ENCODE measurements around the gene UCN2.

UCN2 gene

DNA sequence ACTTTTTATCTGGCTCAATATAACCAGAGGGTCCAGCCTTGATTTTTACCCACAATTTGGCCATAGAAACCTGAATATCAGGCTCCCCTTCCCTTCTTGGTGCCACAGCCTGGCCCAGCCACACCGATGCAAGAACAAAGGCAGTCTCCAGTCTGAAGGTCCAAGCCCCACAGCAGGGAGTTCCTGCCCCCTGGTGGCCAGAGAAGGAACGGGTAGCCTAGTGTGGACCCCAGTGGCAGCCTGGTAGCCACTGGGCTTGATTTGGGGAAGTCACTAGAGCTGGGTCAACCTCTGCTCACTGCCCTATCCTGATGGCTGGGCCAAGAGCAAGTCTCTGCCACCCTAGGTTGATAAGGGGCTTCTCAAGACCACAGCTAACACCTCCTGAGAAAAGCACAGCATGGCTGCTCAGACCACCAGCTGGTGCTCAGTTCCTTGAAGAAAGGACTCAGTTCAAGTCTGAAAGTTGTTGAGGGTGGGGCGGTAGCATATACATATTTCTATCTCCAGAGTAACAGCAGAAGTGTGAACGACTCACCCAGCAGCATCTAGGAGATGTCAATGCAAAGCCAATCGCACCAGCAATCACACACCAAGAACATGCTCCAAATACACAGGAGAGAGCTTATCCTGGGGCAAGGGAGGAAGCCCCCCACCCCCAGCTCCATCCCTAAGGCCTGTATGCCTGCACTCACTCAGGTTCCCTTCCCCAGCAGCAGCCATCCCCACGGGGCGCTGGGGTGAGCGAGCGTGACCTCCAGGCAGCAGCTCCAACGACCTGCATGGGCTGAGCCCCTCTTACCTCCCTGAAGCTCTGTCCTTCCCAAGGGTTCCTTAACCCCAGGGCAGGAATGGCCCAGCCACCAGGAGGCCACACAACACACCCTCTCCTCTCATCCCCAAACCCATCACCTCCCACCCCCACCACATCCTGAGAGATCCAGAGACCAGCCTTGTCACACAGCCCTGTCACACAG lies 14.6 kb downstream of the UCN2 start:
- peak overlapping the region in 1 of 2 donors; percentile 3 for H3K27ac ChIP-seq

DNA sequence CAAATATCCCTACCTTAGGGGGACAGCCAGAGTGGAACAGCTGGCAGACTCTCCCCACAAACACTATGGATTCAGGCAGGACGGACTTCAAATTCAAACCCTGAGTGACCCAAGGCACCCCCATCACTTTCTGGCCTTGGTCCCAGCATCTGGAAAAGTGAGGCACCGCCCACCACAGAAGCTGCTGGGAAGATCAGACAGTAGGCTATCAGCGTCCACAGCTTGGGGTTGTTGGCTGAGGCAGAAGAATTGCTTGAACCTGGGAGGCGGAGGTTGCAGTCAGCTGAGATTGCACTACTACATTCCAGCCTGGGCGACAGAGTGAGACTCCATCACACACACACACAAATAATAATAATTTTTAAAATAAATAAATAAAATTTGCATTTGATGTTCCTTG lies 15.5 kb downstream of the UCN2 start:
- no peak for DNase-seq (ENCODE audit: low spot score)
- TF ChIP-seq, protein P1, sequence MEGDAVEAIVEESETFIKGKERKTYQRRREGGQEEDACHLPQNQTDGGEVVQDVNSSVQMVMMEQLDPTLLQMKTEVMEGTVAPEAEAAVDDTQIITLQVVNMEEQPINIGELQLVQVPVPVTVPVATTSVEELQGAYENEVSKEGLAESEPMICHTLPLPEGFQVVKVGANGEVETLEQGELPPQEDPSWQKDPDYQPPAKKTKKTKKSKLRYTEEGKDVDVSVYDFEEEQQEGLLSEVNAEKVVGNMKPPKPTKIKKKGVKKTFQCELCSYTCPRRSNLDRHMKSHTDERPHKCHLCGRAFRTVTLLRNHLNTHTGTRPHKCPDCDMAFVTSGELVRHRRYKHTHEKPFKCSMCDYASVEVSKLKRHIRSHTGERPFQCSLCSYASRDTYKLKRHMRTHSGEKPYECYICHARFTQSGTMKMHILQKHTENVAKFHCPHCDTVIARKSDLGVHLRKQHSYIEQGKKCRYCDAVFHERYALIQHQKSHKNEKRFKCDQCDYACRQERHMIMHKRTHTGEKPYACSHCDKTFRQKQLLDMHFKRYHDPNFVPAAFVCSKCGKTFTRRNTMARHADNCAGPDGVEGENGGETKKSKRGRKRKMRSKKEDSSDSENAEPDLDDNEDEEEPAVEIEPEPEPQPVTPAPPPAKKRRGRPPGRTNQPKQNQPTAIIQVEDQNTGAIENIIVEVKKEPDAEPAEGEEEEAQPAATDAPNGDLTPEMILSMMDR (IDR thresholded peaks at IDR 0.05) = no peak
- H3K27ac ChIP-seq = no peak overlapping the region
- H3K4me3 ChIP-seq = no peak overlapping the region

More for the DNA sequence above, 14.6 kb downstream of the UCN2 start:
- H3K4me3 ChIP-seq = no peak overlapping the region
- TF ChIP-seq, protein P1 (IDR thresholded peaks at IDR 0.05) = peak; percentile 86
- peak; percentile 88 for DNase-seq (ENCODE audit: low spot score)

DNA sequence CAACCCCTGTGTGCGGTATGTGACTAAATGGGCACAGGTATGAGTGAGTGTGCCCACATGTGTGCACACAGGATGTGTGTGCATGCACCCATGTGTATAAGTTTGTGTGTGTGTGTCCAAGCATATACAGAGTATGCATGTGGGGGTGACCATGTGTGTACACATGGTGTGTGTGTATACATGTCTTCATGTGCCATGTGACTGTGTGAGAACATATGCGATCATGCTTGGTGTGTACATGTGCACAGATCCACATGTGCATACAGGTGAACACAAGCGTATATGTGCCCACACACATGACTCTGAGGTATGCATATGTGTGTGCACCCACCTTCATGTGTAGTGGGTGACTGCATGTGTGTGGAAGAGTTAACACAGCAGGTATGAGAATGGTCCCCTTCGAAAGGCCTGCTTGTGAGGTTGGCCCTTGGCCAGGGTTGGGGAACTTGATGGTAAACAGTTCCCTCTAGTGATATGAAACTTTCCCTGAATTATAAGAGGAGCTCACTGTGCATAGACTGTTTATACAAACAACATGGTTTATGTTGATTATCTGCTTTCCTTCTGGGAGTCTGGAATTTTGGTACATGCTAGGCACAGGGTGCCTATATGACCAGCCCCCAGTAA lies 17.3 kb downstream of the UCN2 start:
- TF ChIP-seq, protein P1 (IDR thresholded peaks at IDR 0.05) = no peak
- DNase-seq (ENCODE audit: low spot score) = no peak
- no peak overlapping the region for H3K27ac ChIP-seq

DNA sequence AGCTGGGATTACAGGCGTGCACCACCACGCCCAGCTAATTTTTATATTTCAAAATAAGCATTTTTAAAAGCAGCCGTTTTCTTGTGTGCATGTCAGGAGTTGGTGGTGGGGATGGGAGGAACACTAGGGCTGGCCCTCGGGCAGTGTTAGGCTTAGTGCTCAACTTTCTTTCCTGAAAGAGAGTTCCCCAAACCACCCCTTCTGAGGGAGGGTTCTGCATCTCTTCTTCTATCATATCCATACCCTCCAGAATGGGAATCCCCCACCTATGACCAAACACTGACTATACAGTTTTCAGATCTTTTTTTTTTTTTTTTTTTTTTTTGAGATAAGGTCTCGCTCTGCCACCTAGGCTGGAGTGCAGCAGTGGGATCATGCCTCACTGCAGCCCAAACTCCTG lies 19.4 kb downstream of the UCN2 start:
- no peak for DNase-seq (ENCODE audit: low spot score)
- Histone ChIP-seq H3K4me3 (no peak overlapping the region), H3K27ac (no peak overlapping the region)
- TF ChIP-seq, protein P1 (IDR thresholded peaks at IDR 0.05) = no peak

More for the DNA sequence above, 17.3 kb downstream of the UCN2 start:
- no peak overlapping the region for H3K4me3 ChIP-seq

DNA sequence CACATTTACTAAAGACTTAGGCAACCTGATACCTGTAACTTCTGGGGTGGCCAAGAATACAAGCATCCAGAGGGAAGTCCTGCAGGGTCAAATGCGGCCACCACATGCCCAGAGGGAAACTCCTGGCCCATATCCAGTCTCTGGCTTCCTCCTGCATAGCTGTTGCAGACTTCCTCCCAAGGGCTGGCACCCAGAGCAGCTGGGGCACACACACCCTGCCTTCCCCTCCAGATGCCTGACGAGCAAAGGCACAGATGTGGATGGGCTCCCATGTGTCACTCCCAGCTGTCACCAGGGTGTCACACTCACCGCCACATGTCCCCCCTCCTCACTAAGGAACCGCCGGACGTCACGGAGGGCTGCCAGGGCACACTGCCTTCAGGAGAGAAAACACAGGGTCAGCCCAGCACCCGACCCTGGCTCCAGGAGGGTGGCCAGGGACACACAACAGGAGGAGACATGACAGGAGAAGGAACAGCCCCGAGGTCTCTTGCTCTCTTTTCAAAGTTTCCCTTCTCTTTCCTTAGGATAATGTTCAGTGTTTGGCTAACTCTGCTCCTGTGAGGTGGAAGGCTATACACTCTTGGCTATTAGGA lies 20.2 kb downstream of the UCN2 start:
- TF ChIP-seq, protein P1 (IDR thresholded peaks at IDR 0.05) = no peak
- DNase-seq (ENCODE audit: low spot score) = no peak
- no peak overlapping the region for H3K4me3 ChIP-seq
- no peak overlapping the region for H3K27ac ChIP-seq

DNA sequence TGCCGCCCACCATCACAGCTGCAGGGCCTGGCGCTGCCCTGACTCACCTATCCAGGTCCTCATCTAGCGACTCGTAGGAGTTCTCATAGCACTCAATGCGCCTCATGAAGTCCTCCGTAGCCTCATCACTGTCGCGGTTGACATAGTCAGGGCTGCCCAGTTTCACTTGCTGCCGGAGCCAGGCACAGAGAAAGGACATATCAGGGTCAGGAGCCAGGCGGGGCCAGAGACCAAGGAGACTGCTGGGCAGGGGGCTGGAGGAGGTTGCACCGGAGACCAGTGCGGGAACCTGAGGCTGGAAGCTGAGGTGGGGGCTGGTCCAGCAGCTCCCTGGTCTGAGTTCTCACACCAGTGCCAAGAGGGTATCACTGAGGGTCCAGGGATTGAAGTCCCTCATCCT lies 25.1 kb downstream of the UCN2 start:
- TF ChIP-seq, protein P1 (IDR thresholded peaks at IDR 0.05) = no peak
- no peak for DNase-seq (ENCODE audit: low spot score)
- no peak overlapping the region for H3K27ac ChIP-seq
- H3K4me3 ChIP-seq = no peak overlapping the region
